Right lobe of liver (tissue), 4 donors: Measurements from ENCODE around the gene FAM219A.

Experiments used
- CTCF ChIP-seq, 4 donors: fragments of 200-600 bp in 3 of 4; fragments of 450-650 bp in 1 of 4; IDR thresholded peaks; one replicate each; pipeline versions ENCODE4 v1.5.1 to v1.8.0; 2016 to 2022; ENCODE audit warnings: antibody characterized with exemption in 4 of 4, mild to moderate bottlenecking in 2 of 4
- POLR2A ChIP-seq: fragments of 450-650 bp; IDR thresholded peaks from one replicate; pipeline ENCODE4 v1.6.1; 2017; ENCODE audit warnings: antibody characterized with exemption, mild to moderate bottlenecking
- donor health status: DM: no; HTN: no; CAD: no.
- donor health status: DM: no; HTN: no; CAD: no.
- donor health status: DM: no; HTN: yes; CAD: no.

- TF ChIP-seq POLR2A (no peak), CTCF (IDR thresholded peaks at IDR 0.05) (no peak)
Measured at GRCh38 chr9:34458959-34459340, 580 bp upstream of the FAM219A start.
